SK-N-SH treated with all-trans-retinoic acid at 6 μM for 48 hours (cell line): Measurements from ENCODE around the gene ZC3H12C.

Source experiments
- ATAC-seq: fragments of 200-7000 bp; cut with Tn5 transposase; 3 replicates; pipeline ENCODE4 v1.9.1; 2020; ENCODE audit warnings: mild to moderate bottlenecking, moderate library complexity
- ARNTL ChIP-seq: fragments of 450-650 bp; formaldehyde crosslinking; IDR thresholded peaks from 2 replicates; pipeline ENCODE4 v1.5.0; 2020; ENCODE audit warnings: low read depth, mild to moderate bottlenecking, moderate library complexity, borderline replicate concordance
- CREB5 ChIP-seq: fragments of 250-450 bp; sonication (Bioruptor Pico); IDR thresholded peaks from 2 replicates; pipeline ENCODE4 v1.5.1; 2020; ENCODE audit warnings: low read depth, mild to moderate bottlenecking, moderate library complexity
- CSDC2 ChIP-seq: fragments of 250-450 bp; sonication (Bioruptor Pico); IDR thresholded peaks from 2 replicates; pipeline ENCODE4 v1.5.0; 2020; ENCODE audit warnings: mild to moderate bottlenecking, moderate library complexity
- CSRNP3 ChIP-seq: fragments of 250-450 bp; sonication (Bioruptor Pico); IDR thresholded peaks from 2 replicates; pipeline ENCODE4 v1.5.1; 2021; ENCODE audit warnings: mild to moderate bottlenecking, moderate library complexity
- ESRRG ChIP-seq: fragments of 250-450 bp; sonication (Bioruptor Pico); IDR thresholded peaks from 2 replicates; pipeline ENCODE4 v1.6.1; 2021; ENCODE audit warnings: mild to moderate bottlenecking
- OSR1 ChIP-seq: fragments of 250-450 bp; sonication (Bioruptor Pico); IDR thresholded peaks from 2 replicates; pipeline ENCODE4 v1.8.0; 2022; ENCODE audit warnings: moderate library complexity, mild to moderate bottlenecking, inconsistent platforms
- PATZ1 ChIP-seq: fragments of 250-450 bp; sonication (Bioruptor Pico); IDR thresholded peaks from 2 replicates; pipeline ENCODE4 v1.8.0; 2020; ENCODE audit warnings: mild to moderate bottlenecking, moderate library complexity, borderline replicate concordance
- POU6F1 ChIP-seq: fragments of 250-450 bp; sonication (Bioruptor Pico); IDR thresholded peaks from 2 replicates; pipeline ENCODE4 v1.8.0; 2021; ENCODE audit warnings: low read depth, mild to moderate bottlenecking, moderate library complexity, borderline replicate concordance
- RARB ChIP-seq: fragments of 250-450 bp; sonication (Bioruptor Pico); IDR thresholded peaks from 2 replicates; pipeline ENCODE4 v1.8.0; 2021; ENCODE audit warnings: mild to moderate bottlenecking, moderate library complexity
- SNAI2 ChIP-seq: fragments of 250-450 bp; sonication (Bioruptor Pico); IDR thresholded peaks from 2 replicates; pipeline ENCODE4 v1.5.0; 2020; ENCODE audit warnings: mild to moderate bottlenecking, moderate library complexity
- TCF4 ChIP-seq: fragments of 250-450 bp; sonication (Bioruptor Pico); IDR thresholded peaks from 2 replicates; pipeline ENCODE4 v1.8.0; 2021; ENCODE audit warnings: mild to moderate bottlenecking, moderate library complexity, borderline replicate concordance
- TOX ChIP-seq: fragments of 250-450 bp; sonication (Bioruptor Pico); IDR thresholded peaks from 2 replicates; pipeline ENCODE4 v1.8.0; 2021; ENCODE audit warnings: mild to moderate bottlenecking, moderate library complexity, borderline replicate concordance
- TSHZ2 ChIP-seq: fragments of 250-450 bp; sonication (Bioruptor Pico); IDR thresholded peaks from 2 replicates; pipeline ENCODE4 v1.5.0; 2020; ENCODE audit warnings: mild to moderate bottlenecking, moderate library complexity
- ZC3H10 ChIP-seq: fragments of 250-450 bp; sonication (Bioruptor Pico); IDR thresholded peaks from 2 replicates; pipeline ENCODE4 v1.5.1; 2021; ENCODE audit warnings: mild to moderate bottlenecking, moderate library complexity
- ZFP30 ChIP-seq: fragments of 450-650 bp; formaldehyde crosslinking; IDR thresholded peaks from 2 replicates; pipeline ENCODE4 v1.5.0; 2022; ENCODE audit warnings: mild to moderate bottlenecking, moderate library complexity
- ZNF70 ChIP-seq: fragments of 450-650 bp; formaldehyde crosslinking; IDR thresholded peaks from 2 replicates; pipeline ENCODE4 v1.5.0; 2020; ENCODE audit warnings: mild to moderate bottlenecking, moderate library complexity
- ZNF8 ChIP-seq: fragments of 450-650 bp; formaldehyde crosslinking; IDR thresholded peaks from 2 replicates; pipeline ENCODE4 v1.5.0; 2020; ENCODE audit warnings: mild to moderate bottlenecking, moderate library complexity

Gene ZC3H12C

GRCh38 chr11:110173811-110174644, 80.8 kb downstream of the ZC3H12C start (continued):
- TF ChIP-seq CREB5 (CRISPR knock-in tag) (no peak), ZC3H10 (CRISPR knock-in tag) (no peak), TCF4 (CRISPR knock-in tag) (no peak), PATZ1 (CRISPR knock-in tag) (no peak), RARB (CRISPR knock-in tag) (no peak), ARNTL (no peak)

- ATAC-seq = no peak
- TF ChIP-seq CSRNP3 (CRISPR knock-in tag) (no peak), TOX (CRISPR knock-in tag) (no peak), ESRRG (CRISPR knock-in tag) (no peak), ZFP30 (CRISPR knock-in tag) (no peak), TCF4 (CRISPR knock-in tag) (no peak), TSHZ2 (CRISPR knock-in tag) (no peak), POU6F1 (no peak), SNAI2 (CRISPR knock-in tag) (no peak), ZC3H10 (CRISPR knock-in tag) (no peak), ZNF8 (CRISPR knock-in tag) (no peak), CREB5 (CRISPR knock-in tag) (no peak), ZNF70 (CRISPR knock-in tag) (no peak), CSDC2 (CRISPR knock-in tag) (no peak), OSR1 (CRISPR knock-in tag) (no peak)
Observed at GRCh38 chr11:110174645-110175310, 81.6 kb downstream of the ZC3H12C start.
